Loucy (cell line): ENCODE measurements around the gene RILPL1.
A peak's percentile ranks its signal among the peaks of the same experiment; 100 is the strongest.

Experiments used
- H2AFZ ChIP-seq: fragments of 200-600 bp; sonication (generic); 2 replicates; pipeline ENCODE4 v1.6.0; 2016; ENCODE audit warnings: antibody characterized with exemption, mild to moderate bottlenecking, low read length, moderate library complexity
- H3F3A ChIP-seq: fragments of 200-600 bp; 2 replicates; pipeline ENCODE4 v1.6.0; 2016; ENCODE audit warnings: antibody characterized with exemption, low read depth, mild to moderate bottlenecking
- H3K27me3 ChIP-seq: fragments of 200-600 bp; sonication (generic); 2 replicates; pipeline ENCODE4 v1.6.1; 2014; ENCODE audit warnings: low read length, mild to moderate bottlenecking; ENCODE audit not compliant: insufficient read depth, poor library complexity, severe bottlenecking
- H3K36me3 ChIP-seq: fragments of 200-600 bp; sonication (generic); 2 replicates; pipeline ENCODE4 v1.6.1; 2016; ENCODE audit warnings: low read length; ENCODE audit not compliant: insufficient read depth
- H3K4me1 ChIP-seq: fragments of 200-600 bp; sonication (generic); 2 replicates; pipeline ENCODE4 v1.5.1; 2014; ENCODE audit warnings: low read length, mild to moderate bottlenecking; ENCODE audit not compliant: insufficient read depth, poor library complexity, severe bottlenecking
- H3K4me2 ChIP-seq: fragments of 200-600 bp; sonication (generic); 2 replicates; pipeline ENCODE4 v1.6.0; 2014; ENCODE audit warnings: antibody characterized with exemption, low read length, low read depth, mild to moderate bottlenecking; ENCODE audit not compliant: poor library complexity, severe bottlenecking
- H3K4me3 ChIP-seq: fragments of 200-600 bp; sonication (generic); 2 replicates; pipeline ENCODE4 v1.5.1; 2014; ENCODE audit warnings: low read length, mild to moderate bottlenecking, mixed read lengths; ENCODE audit not compliant: poor library complexity, severe bottlenecking
- H3K79me2 ChIP-seq: fragments of 200-600 bp; sonication (generic); 2 replicates; pipeline ENCODE4 v1.6.1; 2014; ENCODE audit warnings: low read length; ENCODE audit not compliant: insufficient read depth
- H3K9ac ChIP-seq: fragments of 200-600 bp; sonication (generic); 2 replicates; pipeline ENCODE4 v1.6.0; 2014; ENCODE audit warnings: mild to moderate bottlenecking, low read depth, low read length, moderate library complexity; ENCODE audit not compliant: poor library complexity, severe bottlenecking
- H3K9me2 ChIP-seq: fragments of 200-600 bp; sonication (generic); replicated peaks from 2 replicates; pipeline ENCODE4 v1.6.1; 2016; ENCODE audit warnings: low read depth, low read length, mixed read lengths
- H3K9me3 ChIP-seq: fragments of 200-600 bp; sonication (generic); 2 replicates; pipeline ENCODE4 v1.6.1; 2014; ENCODE audit warnings: mild to moderate bottlenecking, antibody characterized with exemption, low read length, low read depth; ENCODE audit not compliant: insufficient read depth
- H4K20me1 ChIP-seq: fragments of 200-600 bp; sonication (generic); 2 replicates; pipeline ENCODE4 v1.6.0; 2014; ENCODE audit warnings: antibody characterized with exemption, low read length, mild to moderate bottlenecking; ENCODE audit not compliant: insufficient read depth, poor library complexity, severe bottlenecking
- CTCF ChIP-seq: fragments of 200-600 bp; sonication (generic); conservative IDR thresholded peaks from 2 replicates; pipeline ENCODE4 v1.5.1; 2014; ENCODE audit warnings: mild to moderate bottlenecking, antibody characterized with exemption, low read length
- EZH2phosphoT487 ChIP-seq: fragments of 200-600 bp; IDR thresholded peaks from 2 replicates; pipeline ENCODE4 v1.6.1; 2018; ENCODE audit warnings: antibody characterized with exemption, mild to moderate bottlenecking, moderate library complexity, borderline replicate concordance

Gene RILPL1

GRCh38 chr12:123532808-123533649, 490 bp downstream of the RILPL1 start:
- H3K79me2 ChIP-seq: no peaks in the 10 kb centered on the region
- H2AFZ ChIP-seq: no peak overlapping the region
- no peaks in the 10 kb centered on the region for H3K36me3 ChIP-seq
- peak overlapping the region; percentile 66 for H3K4me3 ChIP-seq
- TF ChIP-seq EZH2phosphoT487 (no peak), CTCF (no peak)
- peaks cover 6% of the 10 kb centered on the region for H3K4me1 ChIP-seq
- H3K4me2 ChIP-seq: peak overlapping the region; percentile 65
- H3K9me3 ChIP-seq: no peaks in the 10 kb centered on the region
- no peaks in the 10 kb centered on the region for H3K27me3 ChIP-seq
- no peak overlapping the region for H3K9ac ChIP-seq
- H3K9me2 ChIP-seq: no peaks in the 10 kb centered on the region
- H4K20me1 ChIP-seq: no peaks in the 10 kb centered on the region
- no peaks in the 10 kb centered on the region for H3F3A ChIP-seq

GRCh38 chr12:123532019-123532418, 1.5 kb downstream of the RILPL1 start:
- Histone ChIP-seq H3K4me2 (peak overlapping the region; percentile 65), H3K36me3 (no peaks in the 10 kb centered on the region), H4K20me1 (no peaks in the 10 kb centered on the region), H3K9me2 (no peaks in the 10 kb centered on the region), H3K9me3 (no peaks in the 10 kb centered on the region), H3K79me2 (no peaks in the 10 kb centered on the region), H3K9ac (no peak overlapping the region), H3K4me1 (peaks cover 6% of the 10 kb centered on the region), H3F3A (no peaks in the 10 kb centered on the region), H2AFZ (no peak overlapping the region), H3K4me3 (no peak overlapping the region), H3K27me3 (no peaks in the 10 kb centered on the region)
- no peak for TF ChIP-seq CTCF
- TF ChIP-seq EZH2phosphoT487: no peak

GRCh38 chr12:123531091-123531490, 2.4 kb downstream of the RILPL1 start:
- H3K9ac ChIP-seq: no peak overlapping the region
- no peaks in the 10 kb centered on the region for H3K36me3 ChIP-seq
- no peaks in the 10 kb centered on the region for H3K27me3 ChIP-seq
- TF ChIP-seq EZH2phosphoT487 (no peak), CTCF (no peak)
- H3K9me2 ChIP-seq: no peaks in the 10 kb centered on the region
- H2AFZ ChIP-seq: no peak overlapping the region
- H4K20me1 ChIP-seq: no peaks in the 10 kb centered on the region
- no peaks in the 10 kb centered on the region for H3F3A ChIP-seq
- peaks cover 6% of the 10 kb centered on the region for H3K4me1 ChIP-seq
- no peak overlapping the region for H3K4me3 ChIP-seq
- no peaks in the 10 kb centered on the region for H3K79me2 ChIP-seq
- no peak overlapping the region for H3K4me2 ChIP-seq
- H3K9me3 ChIP-seq: no peaks in the 10 kb centered on the region
